ENCODE results near the gene ARFGAP1. TPM values are rescaled to one million over a fixed set of nuclear protein-coding genes. Genes with fewer than 3 reads are reported as not detected.
A peak's percentile ranks its signal among the peaks of the same experiment; 100 is the strongest.

Gene ARFGAP1
- total and polyA plus RNA-seq, 10 of the 15 experiments (the other 5 are each of a cell fraction or from before 2014, with no cell fraction given) = 0.45 to 79.9 (median 30.8) TPM

DNA sequence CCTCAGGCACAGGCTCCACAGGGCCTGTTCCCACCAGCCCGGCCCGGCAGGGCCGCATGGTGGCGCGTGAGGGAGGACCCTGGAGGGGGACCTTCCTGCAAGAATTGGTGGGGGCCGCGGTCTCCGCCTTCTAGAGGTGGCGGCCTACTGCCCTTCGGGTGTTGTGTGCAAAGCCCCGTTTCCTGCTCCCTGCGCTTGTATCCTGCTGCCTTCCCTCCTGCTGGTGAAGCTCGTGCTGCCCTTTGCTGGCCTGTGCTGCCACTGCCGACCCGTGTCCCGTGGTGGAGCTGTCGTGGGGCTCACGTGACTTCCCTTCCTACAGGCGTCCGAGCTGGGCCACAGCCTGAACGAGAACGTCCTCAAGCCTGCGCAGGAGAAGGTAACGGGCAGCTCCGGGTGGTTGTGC is 11.9 kb downstream of the ARFGAP1 start:
- Histone ChIP-seq H3K9me3 (replicated peaks; ENCODE audit: control insufficient read depth, insufficient read depth, low read length) (no peaks in the 10 kb centered on the region), H3K9ac (ENCODE audit: control insufficient read depth, insufficient read depth, low read length) (no peak overlapping the region), H3K4me3 (no peak overlapping the region), H3K36me3 (ENCODE audit: control insufficient read depth in 2 of 2, insufficient read depth in 2 of 2, low read length in 1 of 2) (peaks cover 6 to 19% of the 10 kb centered on the region in 2 experiments), H3K27ac (ENCODE audit: control insufficient read depth, insufficient read depth) (no peak overlapping the region), H3K4me2 (ENCODE audit: control insufficient read depth, insufficient read depth) (no peak overlapping the region), H3K4me1 (ENCODE audit: control insufficient read depth, insufficient read depth, low read length) (no peaks in the 10 kb centered on the region), H3K79me2 (ENCODE audit: control insufficient read depth, insufficient read depth, low read length) (no peaks in the 10 kb centered on the region), H2AFZ (ENCODE audit: control insufficient read depth, low read depth, low read length) (no peak overlapping the region), H3K27me3 (replicated peaks in 1 of 2; ENCODE audit: control insufficient read depth in 2 of 2, insufficient read depth in 2 of 2, low read length in 1 of 2) (no peaks in the 10 kb centered on the region), H4K20me1 (ENCODE audit: control insufficient read depth, insufficient read depth) (no peaks in the 10 kb centered on the region)
- SMC1A ChIA-PET (ENCODE audit: uncharacterized antibody, unreplicated experiment) = no interaction called here
- TF ChIP-seq LARP7 (IDR thresholded peaks at IDR 0.05) (no peak), POLR2A (IDR thresholded peaks at IDR 0.05; ENCODE audit: low read depth, low read length) (peak; percentile 44), MYC (IDR thresholded peaks at IDR 0.05; ENCODE audit: insufficient read depth, insufficient read length, insufficient replicate concordance, low read length, severe bottlenecking) (no peak), STAT1 (conservative IDR thresholded peaks at IDR 0.05) (no peak), ZNF217 (IDR thresholded peaks at IDR 0.05) (no peak), YBX1 (IDR thresholded peaks at IDR 0.05) (no peak), PAX5 (IDR thresholded peaks at IDR 0.05; ENCODE audit: borderline replicate concordance, low read depth, low read length) (no peak), HDAC6 (IDR thresholded peaks at IDR 0.05; ENCODE audit: unreplicated experiment) (no peak)
- TF ChIP-seq, protein P1, sequence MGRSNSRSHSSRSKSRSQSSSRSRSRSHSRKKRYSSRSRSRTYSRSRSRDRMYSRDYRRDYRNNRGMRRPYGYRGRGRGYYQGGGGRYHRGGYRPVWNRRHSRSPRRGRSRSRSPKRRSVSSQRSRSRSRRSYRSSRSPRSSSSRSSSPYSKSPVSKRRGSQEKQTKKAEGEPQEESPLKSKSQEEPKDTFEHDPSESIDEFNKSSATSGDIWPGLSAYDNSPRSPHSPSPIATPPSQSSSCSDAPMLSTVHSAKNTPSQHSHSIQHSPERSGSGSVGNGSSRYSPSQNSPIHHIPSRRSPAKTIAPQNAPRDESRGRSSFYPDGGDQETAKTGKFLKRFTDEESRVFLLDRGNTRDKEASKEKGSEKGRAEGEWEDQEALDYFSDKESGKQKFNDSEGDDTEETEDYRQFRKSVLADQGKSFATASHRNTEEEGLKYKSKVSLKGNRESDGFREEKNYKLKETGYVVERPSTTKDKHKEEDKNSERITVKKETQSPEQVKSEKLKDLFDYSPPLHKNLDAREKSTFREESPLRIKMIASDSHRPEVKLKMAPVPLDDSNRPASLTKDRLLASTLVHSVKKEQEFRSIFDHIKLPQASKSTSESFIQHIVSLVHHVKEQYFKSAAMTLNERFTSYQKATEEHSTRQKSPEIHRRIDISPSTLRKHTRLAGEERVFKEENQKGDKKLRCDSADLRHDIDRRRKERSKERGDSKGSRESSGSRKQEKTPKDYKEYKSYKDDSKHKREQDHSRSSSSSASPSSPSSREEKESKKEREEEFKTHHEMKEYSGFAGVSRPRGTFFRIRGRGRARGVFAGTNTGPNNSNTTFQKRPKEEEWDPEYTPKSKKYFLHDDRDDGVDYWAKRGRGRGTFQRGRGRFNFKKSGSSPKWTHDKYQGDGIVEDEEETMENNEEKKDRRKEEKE (IDR thresholded peaks at IDR 0.05) = no peak
- POLR2A ChIA-PET = no interaction called here
- WGBS (ENCODE audit: insufficient coverage, insufficient replicate concordance, low lambda C conversion rate, missing lambda C conversion rate) = 78% methylated on average over 20 of the region's 25 CpGs
- BruUV-seq (replicated peaks) = no TSS peak
- CTCF ChIA-PET = no interaction called here
- RAD21 ChIA-PET (ENCODE audit: unreplicated experiment) = no interaction called here
- intact Hi-C loops (cut with micrococcal nuclease; ENCODE audit: unreplicated experiment) = no loop called here
- ATAC-seq (no peak), DNase-seq (ENCODE audit: low read depth, low spot score) (no peak), FAIRE-seq (no peak)
- in situ Hi-C loops (cut with MboI) = no loop called here

All from GM12878 (cell line).